ENCODE results near the gene PIAS1.

GRCh38 chr15:68034081-68034480, 20.0 kb upstream of the PIAS1 start:
- no peak for TF ChIP-seq POLR2AphosphoS5 (IDR thresholded peaks at IDR 0.05; ENCODE audit: low read depth)
- TF ChIP-seq CTCF (IDR thresholded peaks at IDR 0.05; ENCODE audit: insufficient read depth, low read length), result no peak
- TF ChIP-seq SPI1 (IDR thresholded peaks at IDR 0.05; ENCODE audit: borderline replicate concordance, low read depth), result no peak
